Testis (tissue), 2 donors: ENCODE measurements around the gene RGS2.

ENCODE experiments used
- CTCF ChIP-seq, 3 experiments: fragments of 450-650 bp in 2 of 3; fragments of 200-600 bp in 1 of 3; sonication (generic) in 1 of 3; IDR thresholded peaks; one replicate each; pipeline ENCODE4 v1.5.1; 2016 to 2019; ENCODE audit warnings: antibody characterized with exemption in 3 of 3, mild to moderate bottlenecking in 2 of 3, moderate library complexity in 1 of 3
- POLR2A ChIP-seq: fragments of 450-650 bp; IDR thresholded peaks from one replicate; pipeline ENCODE4 v1.6.1; 2017; ENCODE audit warnings: antibody characterized with exemption, mild to moderate bottlenecking, moderate library complexity

- TF ChIP-seq CTCF (IDR thresholded peaks at IDR 0.05): no peak
- no peak for TF ChIP-seq POLR2A
Measured at GRCh38 chr1:192775631-192776030, 33.2 kb upstream of the RGS2 start.
